Keratinocyte (primary cell): ENCODE results near the gene SPATA32.

Experiments used
- EZH2 ChIP-seq: IDR thresholded peaks from one replicate; pipeline ENCODE4 v1.6.1; 2012; ENCODE audit warnings: inconsistent platforms, mild to moderate bottlenecking, low read length, moderate library complexity
- TF ChIP-seq, protein P1 (sequence below), 3 experiments: IDR thresholded peaks in 1 of 3; conservative IDR thresholded peaks in 1 of 3; optimal IDR thresholded peaks in 1 of 3; 2 replicates in 2 of 3; 3 replicates in 1 of 3; pipeline versions ENCODE3 to v1.5.1; 2011; ENCODE audit warnings: low read length in 3 of 3, mild to moderate bottlenecking in 3 of 3, moderate library complexity in 2 of 3, control low read depth in 1 of 3, inconsistent platforms in 1 of 3; ENCODE audit not compliant: insufficient read depth in 2 of 3; ENCODE audit errors: extremely low read depth in 1 of 3

GRCh38 chr17:45253879-45254278, 8.0 kb downstream of the SPATA32 start:
- TF ChIP-seq, protein P1, sequence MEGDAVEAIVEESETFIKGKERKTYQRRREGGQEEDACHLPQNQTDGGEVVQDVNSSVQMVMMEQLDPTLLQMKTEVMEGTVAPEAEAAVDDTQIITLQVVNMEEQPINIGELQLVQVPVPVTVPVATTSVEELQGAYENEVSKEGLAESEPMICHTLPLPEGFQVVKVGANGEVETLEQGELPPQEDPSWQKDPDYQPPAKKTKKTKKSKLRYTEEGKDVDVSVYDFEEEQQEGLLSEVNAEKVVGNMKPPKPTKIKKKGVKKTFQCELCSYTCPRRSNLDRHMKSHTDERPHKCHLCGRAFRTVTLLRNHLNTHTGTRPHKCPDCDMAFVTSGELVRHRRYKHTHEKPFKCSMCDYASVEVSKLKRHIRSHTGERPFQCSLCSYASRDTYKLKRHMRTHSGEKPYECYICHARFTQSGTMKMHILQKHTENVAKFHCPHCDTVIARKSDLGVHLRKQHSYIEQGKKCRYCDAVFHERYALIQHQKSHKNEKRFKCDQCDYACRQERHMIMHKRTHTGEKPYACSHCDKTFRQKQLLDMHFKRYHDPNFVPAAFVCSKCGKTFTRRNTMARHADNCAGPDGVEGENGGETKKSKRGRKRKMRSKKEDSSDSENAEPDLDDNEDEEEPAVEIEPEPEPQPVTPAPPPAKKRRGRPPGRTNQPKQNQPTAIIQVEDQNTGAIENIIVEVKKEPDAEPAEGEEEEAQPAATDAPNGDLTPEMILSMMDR (optimal IDR thresholded peaks at IDR 0.05 in 1 of 3, IDR thresholded peaks at IDR 0.05 in 1 of 3, conservative IDR thresholded peaks at IDR 0.05 in 1 of 3; ENCODE audit: extremely low read depth in 1 of 3, insufficient read depth in 2 of 3, low read length in 3 of 3): no peak
- no peak for TF ChIP-seq EZH2
